Stomach (tissue), 4 donors: Measurements from ENCODE around the gene PLSCR3.

Experiments
- EP300 ChIP-seq: sonication (generic); formaldehyde crosslinking; IDR thresholded peaks from one replicate; pipeline ENCODE4 v1.6.1; 2017; ENCODE audit warnings: antibody characterized with exemption
- POLR2A ChIP-seq, 4 donors: fragments of 450-650 bp; IDR thresholded peaks; one replicate each; pipeline ENCODE4 v1.6.1; 2016; ENCODE audit warnings: antibody characterized with exemption in 4 of 4, control low read depth in 2 of 4, mild to moderate bottlenecking in 1 of 4, moderate library complexity in 1 of 4
- POLR2AphosphoS5 ChIP-seq, 3 donors: sonication (generic); formaldehyde crosslinking; IDR thresholded peaks; one replicate each; pipeline ENCODE4 v1.6.1; 2016; ENCODE audit warnings: antibody characterized with exemption in 3 of 3
- TF ChIP-seq, protein P1 (sequence below), 7 experiments: fragments of 450-650 bp in 4 of 7; fragments of 200-600 bp in 3 of 7; sonication (generic) in 3 of 7; IDR thresholded peaks; one replicate each; pipeline ENCODE4 v1.5.1; 2016 to 2019; ENCODE audit warnings: antibody characterized with exemption in 7 of 7, control low read depth in 2 of 7, mild to moderate bottlenecking in 1 of 7

GRCh38 chr17:7398612-7399011 is 4.3 kb upstream of the PLSCR3 start:
- TF ChIP-seq, protein P1, sequence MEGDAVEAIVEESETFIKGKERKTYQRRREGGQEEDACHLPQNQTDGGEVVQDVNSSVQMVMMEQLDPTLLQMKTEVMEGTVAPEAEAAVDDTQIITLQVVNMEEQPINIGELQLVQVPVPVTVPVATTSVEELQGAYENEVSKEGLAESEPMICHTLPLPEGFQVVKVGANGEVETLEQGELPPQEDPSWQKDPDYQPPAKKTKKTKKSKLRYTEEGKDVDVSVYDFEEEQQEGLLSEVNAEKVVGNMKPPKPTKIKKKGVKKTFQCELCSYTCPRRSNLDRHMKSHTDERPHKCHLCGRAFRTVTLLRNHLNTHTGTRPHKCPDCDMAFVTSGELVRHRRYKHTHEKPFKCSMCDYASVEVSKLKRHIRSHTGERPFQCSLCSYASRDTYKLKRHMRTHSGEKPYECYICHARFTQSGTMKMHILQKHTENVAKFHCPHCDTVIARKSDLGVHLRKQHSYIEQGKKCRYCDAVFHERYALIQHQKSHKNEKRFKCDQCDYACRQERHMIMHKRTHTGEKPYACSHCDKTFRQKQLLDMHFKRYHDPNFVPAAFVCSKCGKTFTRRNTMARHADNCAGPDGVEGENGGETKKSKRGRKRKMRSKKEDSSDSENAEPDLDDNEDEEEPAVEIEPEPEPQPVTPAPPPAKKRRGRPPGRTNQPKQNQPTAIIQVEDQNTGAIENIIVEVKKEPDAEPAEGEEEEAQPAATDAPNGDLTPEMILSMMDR (IDR thresholded peaks at IDR 0.05), result no peak
- TF ChIP-seq POLR2AphosphoS5 (IDR thresholded peaks at IDR 0.05), result no peak
- no peak for TF ChIP-seq POLR2A (IDR thresholded peaks at IDR 0.05)
- no peak for TF ChIP-seq EP300
